Gastrocnemius medialis (tissue), 4 donors: ENCODE measurements around the gene CLEC2L. TPM values are rescaled to one million over a fixed set of nuclear protein-coding genes. Genes with fewer than 3 reads are reported as not detected.

Experiments used
- ATAC-seq, 2 donors: fragments of 150-250 bp; one replicate each; pipeline ENCODE4 v1.9.1; 2016
- DNase-seq, 2 donors: peaks; one replicate each; pipeline ENCODE4 v3.0.0-alpha.2; 2019
- H3K27ac ChIP-seq, 4 donors: fragments of 200-600 bp; sonication (generic); 1 replicate in 1 of 4; 2 replicates in 3 of 4; pipeline ENCODE4 v1.5.1; 2016 to 2018; ENCODE audit warnings: mild to moderate bottlenecking in 2 of 4, moderate library complexity in 1 of 4
- H3K27me3 ChIP-seq, 3 donors: fragments of 200-600 bp; sonication (generic) in 2 of 3; 1 replicate in 1 of 3; 2 replicates in 2 of 3; pipeline versions ENCODE4 v1.5.1 to v1.6.0; 2016 to 2019; ENCODE audit warnings: mild to moderate bottlenecking in 1 of 3, moderate library complexity in 1 of 3
- H3K36me3 ChIP-seq, 2 donors: fragments of 200-600 bp; sonication (generic) in 1 of 2; one replicate each; pipeline ENCODE4 v1.5.1; 2017 to 2018
- H3K4me1 ChIP-seq, 2 donors: fragments of 200-600 bp; sonication (generic) in 1 of 2; one replicate each; pipeline ENCODE4 v1.5.1; 2016 to 2017; ENCODE audit warnings: mild to moderate bottlenecking in 2 of 2
- H3K4me3 ChIP-seq, 4 donors: fragments of 200-600 bp; sonication (generic) in 3 of 4; 1 replicate in 1 of 4; 2 replicates in 3 of 4; pipeline ENCODE4 v1.5.1; 2016 to 2019; ENCODE audit warnings: mild to moderate bottlenecking in 2 of 4
- H3K9me3 ChIP-seq, 3 donors: fragments of 200-600 bp; sonication (generic) in 2 of 3; 1 replicate in 1 of 3; 2 replicates in 2 of 3; pipeline ENCODE4 v1.5.1; 2016 to 2019
- CTCF ChIP-seq, 5 experiments: fragments of 450-650 bp in 3 of 5; fragments of 200-600 bp in 2 of 5; sonication (generic) in 2 of 5; IDR thresholded peaks in 4 of 5; conservative IDR thresholded peaks in 1 of 5; 1 replicate in 4 of 5; 2 replicates in 1 of 5; pipeline ENCODE4 v1.5.1; 2016 to 2019; ENCODE audit warnings: antibody characterized with exemption in 5 of 5, mild to moderate bottlenecking in 3 of 5, moderate library complexity in 3 of 5
- POLR2A ChIP-seq, 2 donors: fragments of 450-650 bp; IDR thresholded peaks; one replicate each; pipeline ENCODE4 v1.6.1; 2017; ENCODE audit warnings: antibody characterized with exemption in 2 of 2, mild to moderate bottlenecking in 2 of 2, moderate library complexity in 2 of 2
- in situ Hi-C, 4 donors: fragments of 200-750 bp; cut with MboI; loops; one replicate each; pipeline versions ENCODE4 v1.15.0 to v1.8.0; 2017; ENCODE audit warnings: low sequenced_read_pairs in 4 of 4
- intact Hi-C: fragments of 100-400 bp; cut with DNase I; formaldehyde crosslinking; loops from one replicate; pipeline ENCODE4 v1.15.1; 2023; ENCODE audit warnings: low total_unique reads
- total RNA-seq, 4 donors: library from RNA; depleted of rRNA; stranded (reverse); fragments of >200 nt; gene quantifications; one replicate each; pipeline versions ENCODE4 v1.1.0 to v1.2.3, GENCODE V29; 2016

Gene CLEC2L
- total RNA-seq, 4 donors from 2014 or later = 0.18 TPM; not detected in 3

GRCh38 chr7:139562491-139562890 lies 39.0 kb downstream of the CLEC2L start:
- TF ChIP-seq CTCF (IDR thresholded peaks at IDR 0.05 in 4 of 5, conservative IDR thresholded peaks at IDR 0.05 in 1 of 5) (no peak), POLR2A (IDR thresholded peaks at IDR 0.05) (no peak)
- no peaks in the 10 kb centered on the region for H3K27me3 ChIP-seq
- in situ Hi-C loops = no loop called here

GRCh38 chr7:139562961-139563565 lies 39.6 kb downstream of the CLEC2L start:
- no peak for TF ChIP-seq CTCF (IDR thresholded peaks at IDR 0.05 in 4 of 5, conservative IDR thresholded peaks at IDR 0.05 in 1 of 5)
- no peak for TF ChIP-seq POLR2A (IDR thresholded peaks at IDR 0.05)
- no peak overlapping the region for H3K4me3 ChIP-seq
- H3K27ac ChIP-seq = no peak overlapping the region
- in situ Hi-C loops (no loop called here), intact Hi-C loops (no loop called here)
- peaks cover 3 to 6% of the 10 kb centered on the region in 2 donors for H3K4me1 ChIP-seq
- no peaks in the 10 kb centered on the region for H3K36me3 ChIP-seq
- H3K9me3 ChIP-seq = no peaks in the 10 kb centered on the region
- DNase-seq (no peak), ATAC-seq (no peak)
- H3K27me3 ChIP-seq = no peaks in the 10 kb centered on the region

More at GRCh38 chr7:139562491-139562890, 39.0 kb downstream of the CLEC2L start:
- Histone ChIP-seq H3K4me1 (peaks cover 3 to 6% of the 10 kb centered on the region in 2 donors), H3K9me3 (no peaks in the 10 kb centered on the region), H3K4me3 (no peak overlapping the region), H3K27ac (no peak overlapping the region), H3K36me3 (no peaks in the 10 kb centered on the region)
- intact Hi-C loops = no loop called here
- no peak for ATAC-seq
- no peak for DNase-seq

GRCh38 chr7:139563856-139564255 lies 40.4 kb downstream of the CLEC2L start:
- ATAC-seq (no peak), DNase-seq (no peak)
- in situ Hi-C loops (no loop called here), intact Hi-C loops (no loop called here)
- H3K27me3 ChIP-seq = no peaks in the 10 kb centered on the region
- H3K36me3 ChIP-seq = no peaks in the 10 kb centered on the region
- no peaks in the 10 kb centered on the region for H3K9me3 ChIP-seq
- TF ChIP-seq CTCF (IDR thresholded peaks at IDR 0.05 in 4 of 5, conservative IDR thresholded peaks at IDR 0.05 in 1 of 5) (no peak), POLR2A (IDR thresholded peaks at IDR 0.05) (no peak)
- no peak overlapping the region for H3K4me3 ChIP-seq
- H3K4me1 ChIP-seq = peaks cover 3 to 6% of the 10 kb centered on the region in 2 donors
- H3K27ac ChIP-seq = no peak overlapping the region

DNA sequence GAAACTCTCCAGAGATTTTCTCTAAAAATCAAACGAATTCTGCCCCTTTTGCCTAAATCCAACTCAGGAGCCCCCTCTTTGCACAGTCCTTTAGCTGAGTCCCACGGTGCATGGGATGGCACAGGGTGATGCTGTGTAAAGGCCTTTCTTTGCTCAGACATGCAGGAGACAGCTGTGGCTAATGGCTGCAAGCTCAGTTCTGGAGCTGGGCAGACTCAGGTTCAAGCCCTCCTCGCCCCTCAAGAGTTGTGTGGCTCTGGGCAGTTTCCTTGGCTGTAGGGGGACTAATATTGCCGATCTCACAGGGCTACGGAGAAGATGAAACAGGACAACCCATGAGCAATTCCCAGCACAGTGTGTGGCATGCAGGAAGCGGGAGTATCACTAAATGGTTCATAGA lies 42.6 kb downstream of the CLEC2L start:
- H3K27ac ChIP-seq = no peak overlapping the region
- intact Hi-C loops (no loop called here), in situ Hi-C loops (no loop called here)
- H3K4me1 ChIP-seq = peaks cover 3 to 10% of the 10 kb centered on the region in 2 donors
- ATAC-seq (no peak), DNase-seq (no peak)
- no peak overlapping the region for H3K4me3 ChIP-seq
- no peaks in the 10 kb centered on the region for H3K36me3 ChIP-seq
- no peaks in the 10 kb centered on the region for H3K9me3 ChIP-seq
- no peak for TF ChIP-seq POLR2A (IDR thresholded peaks at IDR 0.05)
- TF ChIP-seq CTCF (IDR thresholded peaks at IDR 0.05 in 4 of 5, conservative IDR thresholded peaks at IDR 0.05 in 1 of 5) = no peak
- no peaks in the 10 kb centered on the region for H3K27me3 ChIP-seq
